ENCODE measurements around the gene OLAH.

Gene OLAH

GRCh38 chr10:15052121-15052520, 8.4 kb downstream of the OLAH start:
- TF ChIP-seq POLR2A (IDR thresholded peaks at IDR 0.05; ENCODE audit: low read length), result no peak
- DNase-seq, result no peak

DNA sequence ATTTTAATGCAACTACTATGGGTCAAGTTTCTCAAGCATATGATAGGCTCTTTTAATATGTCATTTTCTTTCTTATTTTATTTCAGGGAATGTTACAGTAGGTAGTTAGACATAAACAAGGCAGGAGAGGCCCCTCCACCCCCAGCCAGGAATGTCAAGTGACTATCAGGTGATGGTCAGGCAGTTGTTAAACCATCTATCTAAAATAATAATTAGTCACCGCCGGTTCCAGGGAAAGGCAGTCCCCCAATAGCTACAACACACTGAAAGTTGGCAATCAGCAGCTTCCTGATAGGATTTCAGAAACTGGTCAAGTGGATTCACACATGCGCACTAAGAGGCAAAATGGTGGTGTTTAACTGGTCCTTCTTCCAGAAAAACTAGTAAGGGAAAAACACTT, 9.3 kb downstream of the OLAH start:
- TF ChIP-seq GATA1 (IDR thresholded peaks at IDR 0.05; ENCODE audit: low read depth, low read length) (no peak), POLR2A (IDR thresholded peaks at IDR 0.05; ENCODE audit: low read length) (no peak)
- DNase-seq, result no peak

GRCh38 chr10:15058689-15059088, 14.9 kb downstream of the OLAH start:
- TF ChIP-seq POLR2A (IDR thresholded peaks at IDR 0.05; ENCODE audit: low read length) (no peak), GATA1 (IDR thresholded peaks at IDR 0.05; ENCODE audit: low read depth, low read length) (no peak)
- DNase-seq, result no peak

DNA sequence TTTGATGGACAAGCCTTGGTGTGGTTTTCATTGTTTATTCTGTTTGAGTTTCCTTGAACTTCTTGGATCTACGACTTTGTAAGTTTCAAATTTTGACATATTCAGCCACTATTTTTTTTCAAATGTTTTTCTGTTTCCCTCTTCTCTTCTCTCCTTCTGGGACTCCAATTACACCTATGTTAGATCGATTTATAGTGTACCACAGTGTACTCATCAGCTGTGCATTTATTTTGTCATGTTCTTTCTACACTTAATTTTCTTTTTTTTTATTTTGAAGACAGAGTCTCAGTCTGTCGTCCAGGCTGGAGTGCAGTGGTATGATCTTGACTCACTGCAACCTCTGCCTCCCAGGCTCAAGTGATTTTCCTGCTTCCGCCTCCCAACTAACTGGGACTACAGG, 16.2 kb downstream of the OLAH start:
- no peak for TF ChIP-seq POLR2A (IDR thresholded peaks at IDR 0.05; ENCODE audit: low read length)
- TF ChIP-seq GATA1 (IDR thresholded peaks at IDR 0.05; ENCODE audit: low read depth, low read length), result no peak
- no peak for DNase-seq

- no peak for DNase-seq
- TF ChIP-seq GATA1 (IDR thresholded peaks at IDR 0.05; ENCODE audit: low read depth, low read length), result no peak
- no peak for TF ChIP-seq POLR2A (IDR thresholded peaks at IDR 0.05; ENCODE audit: low read length)
Observed at GRCh38 chr10:15060638-15061037, 16.9 kb downstream of the OLAH start.

DNA sequence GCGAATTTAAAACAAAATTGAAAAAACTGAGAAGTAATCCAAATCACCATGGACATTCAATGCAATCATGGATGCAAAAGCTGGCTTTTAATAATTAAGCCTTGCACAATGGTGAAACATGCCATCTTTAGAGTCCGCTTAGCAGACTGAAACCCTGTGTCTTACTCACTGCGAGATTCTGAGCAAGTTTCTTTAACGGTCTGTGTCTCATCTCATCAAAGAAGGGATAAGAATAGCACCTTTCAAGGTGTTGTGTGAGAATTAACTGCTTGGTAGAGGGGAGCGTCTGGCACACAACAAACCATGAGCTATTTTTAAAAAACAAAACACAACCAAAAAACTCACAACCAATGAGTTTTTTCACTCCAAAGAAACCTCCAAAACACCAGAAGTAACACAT, 23.4 kb downstream of the OLAH start:
- no peak for TF ChIP-seq GATA1 (IDR thresholded peaks at IDR 0.05; ENCODE audit: low read depth, low read length)
- no peak for TF ChIP-seq POLR2A (IDR thresholded peaks at IDR 0.05; ENCODE audit: low read length)
- no peak for DNase-seq

- TF ChIP-seq GATA1 (IDR thresholded peaks at IDR 0.05; ENCODE audit: low read depth, low read length) (no peak), POLR2A (IDR thresholded peaks at IDR 0.05; ENCODE audit: low read length) (no peak)
- DNase-seq, result no peak
Observed at GRCh38 chr10:15068802-15069201, 25.1 kb downstream of the OLAH start.

DNA sequence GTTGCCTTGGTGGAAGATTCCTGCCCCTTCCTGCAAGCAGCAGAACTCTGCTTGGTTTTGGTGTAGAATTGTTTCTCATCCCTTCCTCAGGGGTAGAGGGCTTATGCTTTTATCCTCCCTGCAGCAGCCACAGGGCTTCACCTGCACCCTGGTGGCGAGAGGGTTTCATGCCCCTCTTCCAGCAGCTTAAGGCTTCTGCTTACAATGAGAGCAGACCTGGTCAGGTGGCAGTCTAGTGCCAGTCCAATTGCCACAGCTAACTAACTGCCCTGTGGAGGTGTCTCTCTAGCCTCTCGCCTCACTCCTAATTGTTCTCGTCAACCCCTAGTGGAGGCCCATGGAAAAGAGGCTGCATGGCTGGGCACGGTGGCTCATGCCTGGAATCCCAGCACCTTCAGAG, 25.5 kb downstream of the OLAH start:
- no peak for TF ChIP-seq GATA1 (IDR thresholded peaks at IDR 0.05; ENCODE audit: low read depth, low read length)
- no peak for TF ChIP-seq POLR2A (IDR thresholded peaks at IDR 0.05; ENCODE audit: low read length)

GRCh38 chr10:15072358-15072757, 28.6 kb downstream of the OLAH start:
- TF ChIP-seq POLR2A (IDR thresholded peaks at IDR 0.05; ENCODE audit: low read length) (no peak), GATA1 (IDR thresholded peaks at IDR 0.05; ENCODE audit: low read depth, low read length) (no peak)
- DNase-seq, result no peak

More for the DNA sequence above, 25.5 kb downstream of the OLAH start:
- DNase-seq, result no peak

GRCh38 chr10:15075421-15075820, 31.7 kb downstream of the OLAH start:
- DNase-seq, result no peak

GRCh38 chr10:15083674-15084501, 40.1 kb downstream of the OLAH start:
- TF ChIP-seq GATA1 (IDR thresholded peaks at IDR 0.05; ENCODE audit: low read depth, low read length) (no peak), POLR2A (IDR thresholded peaks at IDR 0.05; ENCODE audit: low read length) (no peak)
- DNase-seq, result no peak

More at GRCh38 chr10:15075421-15075820, 31.7 kb downstream of the OLAH start:
- no peak for TF ChIP-seq GATA1 (IDR thresholded peaks at IDR 0.05; ENCODE audit: low read depth, low read length)
- TF ChIP-seq POLR2A (IDR thresholded peaks at IDR 0.05; ENCODE audit: low read length), result no peak

DNA sequence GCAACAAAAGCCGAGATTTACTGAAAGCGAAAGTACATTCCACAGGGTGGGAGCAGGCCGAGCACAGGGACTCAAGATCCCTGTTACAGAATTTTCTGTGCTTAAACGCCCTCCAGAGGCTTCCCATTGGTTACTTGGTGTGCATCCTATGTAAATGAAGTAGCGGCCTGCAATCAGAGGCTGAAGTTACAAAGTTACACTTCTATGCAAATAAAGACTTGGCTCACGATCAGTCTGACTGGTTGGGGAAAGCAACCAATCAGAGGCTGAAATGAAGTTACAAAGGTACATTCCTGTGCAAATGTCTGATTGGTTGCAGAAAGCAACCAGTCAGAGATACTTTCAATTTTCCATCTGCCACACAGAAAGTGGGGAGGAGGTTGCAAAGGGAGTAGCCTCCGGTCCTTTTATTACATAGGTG, 40.8 kb downstream of the OLAH start:
- DNase-seq, result no peak
- no peak for TF ChIP-seq POLR2A (IDR thresholded peaks at IDR 0.05; ENCODE audit: low read length)
- TF ChIP-seq GATA1 (IDR thresholded peaks at IDR 0.05; ENCODE audit: low read depth, low read length), result no peak

DNA sequence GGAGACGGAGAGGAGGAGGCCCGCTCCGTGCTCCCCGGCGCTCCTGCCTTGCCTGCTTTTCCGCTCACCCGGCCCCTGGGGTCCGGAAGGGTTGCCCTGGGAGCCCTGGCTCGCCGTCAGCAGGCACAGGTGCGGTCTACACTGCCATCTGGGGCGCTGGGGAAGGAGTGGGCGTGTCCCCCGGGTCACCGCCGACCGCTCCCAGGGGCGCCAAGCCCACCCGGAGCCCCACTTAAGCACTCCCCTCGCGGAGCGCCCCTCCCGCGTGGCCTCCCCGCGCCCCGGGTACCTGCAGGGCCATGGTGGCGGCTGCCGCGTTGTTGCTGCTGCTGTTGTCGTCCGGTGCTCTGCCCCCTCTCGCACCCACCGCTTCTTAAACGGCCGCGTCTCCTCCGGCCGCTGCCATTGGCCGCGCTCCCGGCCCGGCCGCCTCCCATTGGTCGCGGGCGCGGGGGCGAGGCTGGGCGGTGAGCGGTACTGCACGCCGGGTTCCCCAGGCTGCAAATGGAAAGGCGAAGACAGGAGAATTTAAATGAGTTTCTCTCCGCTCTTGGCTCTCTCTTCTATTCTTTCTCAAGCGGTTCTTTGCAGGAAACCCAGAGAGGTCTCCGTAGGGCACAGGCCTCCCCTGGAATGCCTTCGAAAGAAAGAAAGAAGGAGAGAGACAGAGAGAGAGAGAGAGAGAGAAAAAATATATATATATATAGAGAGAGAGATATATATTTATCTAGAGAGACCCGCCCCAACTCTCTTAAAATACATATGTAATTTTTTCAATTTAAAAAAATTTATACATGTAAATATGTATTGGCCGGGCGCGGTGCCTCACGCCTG, 44.9 kb downstream of the OLAH start, which contains the start of gene ACBD7:
Gene ACBD7, minus strand, starts transcription at position 349 of the 834 bp plus-strand sequence. Its CDS starts 48 bp downstream, at position 301.
- TF ChIP-seq GATA1 (IDR thresholded peaks at IDR 0.05; ENCODE audit: low read depth, low read length) (no peak), POLR2A (IDR thresholded peaks at IDR 0.05; ENCODE audit: low read length) (no peak)
- peak; percentile 84 to 87 for DNase-seq

- no peak for DNase-seq
- TF ChIP-seq POLR2A (IDR thresholded peaks at IDR 0.05; ENCODE audit: low read length), result no peak
- TF ChIP-seq GATA1 (IDR thresholded peaks at IDR 0.05; ENCODE audit: low read depth, low read length), result no peak
Observed at GRCh38 chr10:15091418-15091817, 47.7 kb downstream of the OLAH start.

Data from erythroblast (primary cell).